Nephron progenitor cell (in vitro differentiated cells): ENCODE results near the gene CSMD2.

Experiments
- DNase-seq: peaks from one replicate; pipeline ENCODE4 v3.0.0; 2021
- H3K27ac Mint-ChIP-seq: 2 replicates; pipeline ENCODE4 v1.8.0; 2021; ENCODE audit warnings: mild to moderate bottlenecking, moderate library complexity, mixed read lengths
- H3K27me3 Mint-ChIP-seq: 2 replicates; pipeline ENCODE4 v1.8.0; 2021; ENCODE audit warnings: mild to moderate bottlenecking, low read depth, mixed read lengths; ENCODE audit not compliant: poor library complexity
- H3K36me3 Mint-ChIP-seq: 2 replicates; pipeline ENCODE4 v1.8.0; 2021; ENCODE audit warnings: low read depth, mixed read lengths
- H3K4me1 Mint-ChIP-seq: 2 replicates; pipeline ENCODE4 v1.8.0; 2021; ENCODE audit warnings: mixed read lengths
- H3K4me3 Mint-ChIP-seq: 2 replicates; pipeline ENCODE4 v1.8.0; 2021; ENCODE audit warnings: mild to moderate bottlenecking, moderate library complexity, mixed read lengths
- H3K9me3 Mint-ChIP-seq: 2 replicates; pipeline ENCODE4 v1.8.0; 2021; ENCODE audit warnings: mild to moderate bottlenecking, moderate library complexity, mixed read lengths
- TF ChIP-seq, protein P1 (sequence below): fragments of 200-600 bp; sonication (generic); IDR thresholded peaks from 2 replicates; pipeline ENCODE4 v1.5.0; 2021; ENCODE audit warnings: antibody characterized with exemption

The CSMD2 gene

DNA sequence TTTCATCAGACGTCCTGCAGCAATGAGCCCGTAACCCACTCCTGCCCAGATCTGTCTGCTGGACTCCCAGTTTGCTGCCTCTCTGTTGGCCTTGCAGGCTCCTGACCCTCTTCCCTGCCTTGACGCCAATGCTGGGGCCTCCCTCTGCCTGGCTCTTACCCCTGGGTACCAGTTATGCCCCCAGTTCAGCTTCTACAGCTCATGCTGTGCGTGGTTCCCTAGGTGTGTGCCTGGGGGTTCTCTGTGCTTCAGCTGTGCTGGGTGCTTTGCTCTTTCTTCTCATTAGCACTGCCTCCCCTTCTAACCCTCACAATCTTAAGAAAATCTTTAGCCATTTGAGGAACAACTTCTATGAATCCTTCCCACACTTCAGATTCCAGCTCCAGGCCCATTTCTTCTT is 541.2 kb downstream of the CSMD2 start:
- H3K9me3 Mint-ChIP-seq: peaks cover 11% of the 10 kb centered on the region

DNA sequence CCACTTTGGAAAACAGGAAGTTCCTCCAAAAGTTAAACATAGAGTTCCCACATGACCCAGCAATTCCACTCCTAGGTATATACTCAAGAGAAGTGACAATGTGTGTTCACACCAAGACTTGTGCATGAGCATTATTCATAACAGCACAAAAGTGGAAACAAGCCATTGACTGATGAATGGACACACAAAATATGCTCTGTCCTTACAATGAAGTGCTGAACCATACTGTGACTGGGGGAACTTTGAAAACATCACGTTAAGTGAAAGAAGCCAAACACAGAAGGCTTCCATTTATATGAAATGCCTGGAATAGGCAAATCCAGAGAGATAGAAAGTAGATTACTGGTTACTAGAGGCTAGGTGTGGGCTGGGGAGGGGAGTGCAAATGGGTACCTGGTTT is 542.3 kb downstream of the CSMD2 start:
- Mint-ChIP-seq H3K4me3 (no peak overlapping the region), H3K27me3 (peaks cover 29% of the 10 kb centered on the region), H3K4me1 (peaks cover 10% of the 10 kb centered on the region), H3K36me3 (no peaks in the 10 kb centered on the region), H3K9me3 (peaks cover 11% of the 10 kb centered on the region), H3K27ac (no peak overlapping the region)
- TF ChIP-seq, protein P1, sequence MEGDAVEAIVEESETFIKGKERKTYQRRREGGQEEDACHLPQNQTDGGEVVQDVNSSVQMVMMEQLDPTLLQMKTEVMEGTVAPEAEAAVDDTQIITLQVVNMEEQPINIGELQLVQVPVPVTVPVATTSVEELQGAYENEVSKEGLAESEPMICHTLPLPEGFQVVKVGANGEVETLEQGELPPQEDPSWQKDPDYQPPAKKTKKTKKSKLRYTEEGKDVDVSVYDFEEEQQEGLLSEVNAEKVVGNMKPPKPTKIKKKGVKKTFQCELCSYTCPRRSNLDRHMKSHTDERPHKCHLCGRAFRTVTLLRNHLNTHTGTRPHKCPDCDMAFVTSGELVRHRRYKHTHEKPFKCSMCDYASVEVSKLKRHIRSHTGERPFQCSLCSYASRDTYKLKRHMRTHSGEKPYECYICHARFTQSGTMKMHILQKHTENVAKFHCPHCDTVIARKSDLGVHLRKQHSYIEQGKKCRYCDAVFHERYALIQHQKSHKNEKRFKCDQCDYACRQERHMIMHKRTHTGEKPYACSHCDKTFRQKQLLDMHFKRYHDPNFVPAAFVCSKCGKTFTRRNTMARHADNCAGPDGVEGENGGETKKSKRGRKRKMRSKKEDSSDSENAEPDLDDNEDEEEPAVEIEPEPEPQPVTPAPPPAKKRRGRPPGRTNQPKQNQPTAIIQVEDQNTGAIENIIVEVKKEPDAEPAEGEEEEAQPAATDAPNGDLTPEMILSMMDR: no peak
- DNase-seq: no peak

More for the DNA sequence above, 541.2 kb downstream of the CSMD2 start:
- no peak for DNase-seq
- Mint-ChIP-seq H3K36me3 (no peaks in the 10 kb centered on the region), H3K4me3 (no peak overlapping the region), H3K27ac (no peak overlapping the region), H3K4me1 (peaks cover 2% of the 10 kb centered on the region), H3K27me3 (peaks cover 25% of the 10 kb centered on the region)
- TF ChIP-seq, protein P1: no peak

DNA sequence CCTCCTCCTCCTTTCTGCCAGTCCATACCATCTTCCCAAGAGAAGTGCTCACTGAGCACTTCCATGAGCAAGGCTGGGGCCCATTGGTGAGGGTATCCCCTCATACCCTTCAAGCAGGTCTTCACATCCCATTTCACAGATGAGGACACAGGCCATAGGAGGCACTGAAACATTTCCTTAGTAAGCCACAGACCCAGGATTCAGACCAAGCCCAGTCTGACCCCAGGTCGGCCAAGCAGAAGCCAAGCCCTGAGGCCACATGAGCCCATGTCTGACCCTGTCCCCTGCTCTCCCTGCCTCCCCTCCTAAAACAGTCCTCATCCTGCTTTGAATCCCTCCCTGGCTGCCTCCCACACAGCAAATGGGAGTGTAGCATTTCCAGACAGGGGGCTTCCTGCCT is 546.4 kb downstream of the CSMD2 start:
- no peak for DNase-seq
- Mint-ChIP-seq H3K9me3 (peaks cover 7% of the 10 kb centered on the region), H3K36me3 (no peaks in the 10 kb centered on the region), H3K4me1 (peaks cover 10% of the 10 kb centered on the region), H3K27ac (no peak overlapping the region), H3K4me3 (no peak overlapping the region), H3K27me3 (peaks cover 50% of the 10 kb centered on the region)
- TF ChIP-seq, protein P1: no peak

DNA sequence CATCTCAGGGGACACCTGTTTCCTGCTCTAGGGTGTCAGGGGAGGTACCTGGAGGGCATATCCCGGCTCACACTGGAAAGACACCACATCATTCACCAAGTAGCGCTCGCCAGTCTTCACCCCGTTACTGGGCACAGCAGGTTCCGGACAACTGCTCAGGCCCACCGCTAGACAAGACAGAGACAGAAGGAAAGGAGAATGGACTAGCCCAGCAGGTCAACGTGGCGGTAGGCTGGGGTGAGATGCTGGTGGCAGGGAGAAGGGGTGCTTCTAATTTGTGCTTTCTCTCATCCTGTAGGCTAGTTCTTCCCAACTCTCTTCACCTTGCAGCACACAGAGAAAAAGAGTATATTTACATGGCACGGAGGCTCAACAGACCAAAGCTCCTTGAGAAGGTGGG is 547.6 kb downstream of the CSMD2 start:
- Mint-ChIP-seq H3K27ac (no peak overlapping the region), H3K27me3 (peaks cover 57% of the 10 kb centered on the region), H3K9me3 (peaks cover 3% of the 10 kb centered on the region), H3K4me1 (peaks cover 10% of the 10 kb centered on the region), H3K4me3 (no peak overlapping the region), H3K36me3 (no peaks in the 10 kb centered on the region)
- DNase-seq: no peak
- TF ChIP-seq, protein P1: no peak

DNA sequence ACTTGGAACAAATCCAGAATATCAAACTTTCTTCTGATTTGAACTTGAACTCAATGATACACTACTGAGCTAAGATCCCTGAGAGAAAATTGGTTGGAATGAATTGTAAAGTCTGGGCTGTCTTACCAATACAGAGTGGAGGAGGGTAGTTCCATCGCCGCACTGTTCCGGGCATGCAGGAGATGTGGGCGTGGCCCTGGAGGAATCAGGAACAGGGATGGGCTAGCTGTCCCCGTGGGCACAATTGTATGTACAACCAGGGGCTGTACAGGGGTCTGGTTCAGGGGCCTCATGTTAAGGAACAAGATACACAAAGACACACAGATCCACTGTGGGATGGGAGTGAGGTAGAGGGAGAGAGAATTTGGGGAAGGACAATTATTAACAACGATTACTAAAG is 548.2 kb downstream of the CSMD2 start:
- Mint-ChIP-seq H3K9me3 (peaks cover 3% of the 10 kb centered on the region), H3K27me3 (peaks cover 53% of the 10 kb centered on the region), H3K36me3 (no peaks in the 10 kb centered on the region), H3K4me1 (peaks cover 10% of the 10 kb centered on the region), H3K27ac (no peak overlapping the region), H3K4me3 (no peak overlapping the region)
- DNase-seq: no peak
- TF ChIP-seq, protein P1: no peak

DNA sequence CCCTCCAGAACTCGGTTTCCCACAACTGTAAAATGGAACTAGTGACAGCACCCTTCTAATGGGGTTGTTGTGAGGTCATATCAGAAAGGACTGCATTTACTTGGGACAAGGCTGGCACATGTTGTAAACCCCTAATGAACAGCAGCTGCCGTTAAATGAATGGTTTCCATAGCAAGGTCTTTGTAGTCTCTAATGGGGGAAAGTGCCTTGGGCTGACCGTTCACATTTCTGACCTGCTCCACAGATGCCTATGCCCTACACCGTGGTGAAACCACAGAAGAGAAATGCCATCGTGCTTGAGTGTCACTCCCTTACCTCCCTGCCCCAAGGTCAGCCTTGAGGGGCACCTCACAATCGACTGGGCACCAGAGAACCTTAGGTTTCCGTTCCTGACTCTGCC is 549.5 kb downstream of the CSMD2 start:
- no peak for DNase-seq
- Mint-ChIP-seq H3K27ac (no peak overlapping the region), H3K36me3 (no peaks in the 10 kb centered on the region), H3K9me3 (no peaks in the 10 kb centered on the region), H3K4me1 (peaks cover 10% of the 10 kb centered on the region), H3K27me3 (peaks cover 49% of the 10 kb centered on the region), H3K4me3 (no peak overlapping the region)
- TF ChIP-seq, protein P1: no peak
